SK-N-SH (cell line): Measurements from ENCODE around the gene TMEM89. TPM values are rescaled to one million over a fixed set of nuclear protein-coding genes. Genes with fewer than 3 reads are reported as not detected.
A peak's percentile ranks its signal among the peaks of the same experiment; 100 is the strongest.

Experiments used
- CTCF ChIA-PET: fragments of 300-600, 350-600 bp; formaldehyde crosslinking; extraction: SDS; loops from one replicate; lab custom pipeline; 2021; lab: Yijun Ruan, JAX
- POLR2A ChIA-PET: fragments of 350-600 bp; sonication (Branson Sonifier 250); formaldehyde crosslinking; extraction: SDS; loops from one replicate; lab custom pipeline; 2020; ENCODE audit warnings: antibody characterized with exemption, inconsistent platforms; lab: Yijun Ruan, JAX
- DNase-seq: peaks from one replicate; pipeline ENCODE4 v3.0.0; 2012
- H2AFZ ChIP-seq: fragments of 200-600 bp; sonication (generic); 2 replicates; pipeline ENCODE4 v1.8.1; 2016; ENCODE audit warnings: antibody characterized with exemption, mild to moderate bottlenecking, low read depth
- H3F3A ChIP-seq: fragments of 200-600 bp; sonication (generic); replicated peaks from 2 replicates; pipeline ENCODE3; 2016; ENCODE audit warnings: antibody characterized with exemption, mild to moderate bottlenecking; ENCODE audit not compliant: insufficient read depth
- H3K27ac ChIP-seq, 2 experiments: fragments of 200-500 bp in 1 of 2; fragments of 200-600 bp in 1 of 2; sonication (Bioruptor generic) in 1 of 2; sonication (generic), shearing (Covaris generic) in 1 of 2; 2 replicates each; pipeline versions ENCODE4 v1.5.1 to v1.6.1; 2014 to 2016; ENCODE audit warnings: low read depth in 2 of 2, inconsistent platforms in 1 of 2, low read length in 1 of 2, mild to moderate bottlenecking in 1 of 2, mixed read lengths in 1 of 2
- H3K27me3 ChIP-seq: fragments of 200-600 bp; sonication (generic), shearing (Covaris generic); 2 replicates; pipeline ENCODE4 v1.6.1; 2016; ENCODE audit warnings: mixed run types; ENCODE audit not compliant: insufficient read depth
- H3K36me3 ChIP-seq, 2 experiments: fragments of 200-500 bp in 1 of 2; fragments of 200-600 bp in 1 of 2; sonication (Bioruptor generic) in 1 of 2; sonication (generic) in 1 of 2; replicated peaks in 1 of 2; 2 replicates each; pipeline versions ENCODE3 to v1.5.1; 2014 to 2016; ENCODE audit warnings: low read length in 1 of 2, mild to moderate bottlenecking in 1 of 2; ENCODE audit not compliant: insufficient read depth in 2 of 2, control insufficient read depth in 1 of 2
- H3K4me1 ChIP-seq, 2 experiments: fragments of 200-500 bp in 1 of 2; fragments of 200-600 bp in 1 of 2; sonication (Bioruptor generic) in 1 of 2; sonication (generic), shearing (Covaris generic) in 1 of 2; 2 replicates each; pipeline versions ENCODE4 v1.5.1 to v1.6.1; 2014 to 2016; ENCODE audit warnings: low read depth in 1 of 2, low read length in 1 of 2, mixed run types in 1 of 2; ENCODE audit not compliant: insufficient read depth in 2 of 2, control insufficient read depth in 1 of 2
- H3K4me2 ChIP-seq: fragments of 200-600 bp; sonication (generic), shearing (Covaris generic); 2 replicates; pipeline ENCODE4 v1.6.1; 2017; ENCODE audit warnings: mixed run types
- H3K4me3 ChIP-seq, 2 experiments: fragments of 200-500 bp in 1 of 2; fragments of 200-600 bp in 1 of 2; sonication (Bioruptor generic) in 1 of 2; sonication (generic), shearing (Covaris generic) in 1 of 2; 2 replicates each; pipeline versions ENCODE4 v1.5.1 to v1.8.1; 2014 to 2016; ENCODE audit warnings: low read depth in 2 of 2, inconsistent platforms in 1 of 2, low read length in 1 of 2, mild to moderate bottlenecking in 1 of 2, mixed read lengths in 1 of 2, moderate library complexity in 1 of 2
- H3K79me2 ChIP-seq: fragments of 200-600 bp; sonication (generic); 2 replicates; pipeline ENCODE4 v1.8.1; 2017; ENCODE audit warnings: mild to moderate bottlenecking; ENCODE audit not compliant: insufficient read depth
- H3K9ac ChIP-seq: fragments of 200-600 bp; sonication (generic); 2 replicates; pipeline ENCODE4 v1.6.1; 2017; ENCODE audit warnings: mixed run types
- H3K9me2 ChIP-seq: fragments of 200-600 bp; sonication (generic); 2 replicates; pipeline ENCODE4 v1.6.1; 2017; ENCODE audit warnings: mixed run types
- H3K9me3 ChIP-seq: fragments of 200-600 bp; sonication (generic); 2 replicates; pipeline ENCODE4 v1.6.1; 2017; ENCODE audit warnings: mixed run types, mild to moderate bottlenecking, moderate library complexity
- H4K20me1 ChIP-seq: fragments of 200-600 bp; sonication (generic); 2 replicates; pipeline ENCODE4 v1.6.1; 2017; ENCODE audit warnings: mild to moderate bottlenecking, mixed run types; ENCODE audit not compliant: insufficient read depth
- CHD2 ChIP-seq: fragments of 150-350 bp; IDR thresholded peaks from 2 replicates; pipeline ENCODE4 v1.6.1; 2018; ENCODE audit warnings: low read length; ENCODE audit not compliant: partially characterized antibody
- CTCF ChIP-seq: fragments of 200-600 bp; sonication (generic); IDR thresholded peaks from 2 replicates; pipeline ENCODE4 v1.6.1; 2017; ENCODE audit warnings: antibody characterized with exemption, mild to moderate bottlenecking, moderate library complexity
- EP300 ChIP-seq, 2 experiments: IDR thresholded peaks; 2 replicates each; pipeline versions ENCODE4 v1.4.0 to v1.6.1; 2012; ENCODE audit warnings: borderline replicate concordance in 1 of 2, low read depth in 1 of 2, low read length in 1 of 2
- FOSL2 ChIP-seq: IDR thresholded peaks from 2 replicates; pipeline ENCODE4 v1.4.0; 2012; ENCODE audit warnings: low read depth, mild to moderate bottlenecking, moderate library complexity, borderline replicate concordance
- FOXM1 ChIP-seq: IDR thresholded peaks from 2 replicates; pipeline ENCODE4 v1.4.0; 2012; ENCODE audit warnings: low read depth, mild to moderate bottlenecking
- GABPA ChIP-seq: IDR thresholded peaks from 2 replicates; pipeline ENCODE4 v1.4.0; 2012; ENCODE audit warnings: low read depth, mild to moderate bottlenecking
- JUND ChIP-seq: IDR thresholded peaks from 2 replicates; pipeline ENCODE4 v1.4.0; 2012
- MEF2A ChIP-seq: IDR thresholded peaks from 2 replicates; pipeline ENCODE4 v1.4.0; 2012; ENCODE audit warnings: low read depth, borderline replicate concordance
- PBX3 ChIP-seq: IDR thresholded peaks from 2 replicates; pipeline ENCODE4; 2012
- RCOR1 ChIP-seq: fragments of 150-350 bp; IDR thresholded peaks from 2 replicates; pipeline ENCODE4 v1.6.1; 2017; ENCODE audit warnings: antibody characterized with exemption, low read length
- SIN3A ChIP-seq: IDR thresholded peaks from 2 replicates; pipeline ENCODE4 v1.6.1; 2012; ENCODE audit warnings: low read depth, mild to moderate bottlenecking, low read length, moderate library complexity, borderline replicate concordance
- TAF1 ChIP-seq: IDR thresholded peaks from 2 replicates; pipeline ENCODE4 v1.6.1; 2012; ENCODE audit warnings: low read depth, mild to moderate bottlenecking, low read length, moderate library complexity, borderline replicate concordance
- YY1 ChIP-seq: IDR thresholded peaks from 2 replicates; pipeline ENCODE4 v1.4.0; 2012; ENCODE audit warnings: low read depth, mild to moderate bottlenecking
- WGBS: methylation state at CpG from one replicate; pipeline ENCODE4 v1.1.6; 2017; ENCODE audit warnings: low lambda C conversion rate; 5-methylcytosine and 5-hydroxymethylcytosine counted together
- polyA plus RNA-seq, 3 experiments: library from polyadenylated mRNA; depleted of rRNA; stranded (reverse); fragments of >200 nt; gene quantifications; 2 replicates each; pipeline ENCODE4 v1.2.3, GENCODE V29; 2012
- TF ChIP-seq, protein P1 (sequence below): IDR thresholded peaks from 2 replicates; pipeline ENCODE4 v1.4.0; 2012; ENCODE audit warnings: low read depth, borderline replicate concordance
- TF ChIP-seq, protein P2 (sequence below): IDR thresholded peaks from 2 replicates; pipeline ENCODE4 v1.4.0; 2012; ENCODE audit warnings: low read depth, borderline replicate concordance

Gene TMEM89
- polyA plus RNA-seq, 1 of the 3 experiments (the other 2 are of a cell fraction), result not detected

DNA sequence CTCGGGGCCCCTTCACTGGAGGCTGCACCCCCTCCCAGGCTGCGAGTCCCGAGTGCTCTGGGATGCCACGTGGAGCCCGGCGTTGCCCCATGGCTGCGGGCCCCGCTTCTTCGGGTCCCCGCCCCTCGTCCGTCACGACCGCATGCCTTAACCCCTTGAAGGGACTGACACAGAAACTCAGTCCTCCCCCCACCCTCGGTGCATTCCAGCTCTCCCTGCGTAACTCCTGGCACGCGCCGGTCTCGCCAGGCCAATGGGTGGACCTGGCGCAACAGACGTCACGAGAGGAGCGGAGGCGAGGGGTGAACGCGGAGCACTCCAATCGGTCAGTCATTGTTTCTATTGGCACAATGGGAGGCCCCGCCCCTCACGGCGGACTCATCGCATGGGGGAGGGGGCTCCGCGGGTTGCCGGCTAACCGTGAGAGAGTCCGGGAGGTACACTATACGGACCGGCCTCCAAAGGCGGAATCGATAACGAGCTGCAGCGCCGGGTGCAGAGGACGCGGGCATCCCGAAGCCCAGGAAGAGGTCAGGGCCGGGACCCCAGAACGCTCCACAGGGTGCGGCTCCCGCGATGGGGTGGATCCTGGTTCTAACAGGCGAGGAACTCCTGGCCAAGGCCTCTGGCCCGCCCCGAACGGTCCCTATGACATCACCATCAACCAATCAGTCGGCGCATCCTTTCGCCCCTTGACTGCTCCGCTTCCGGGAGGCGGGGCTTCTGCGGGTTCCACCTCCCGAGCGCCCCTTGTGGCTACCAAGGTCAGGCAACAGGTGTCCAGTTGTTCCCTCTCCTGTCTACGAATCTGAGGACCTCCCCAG lies 42.1 kb upstream of the TMEM89 start (continued):
- TF ChIP-seq CTCF (peak; percentile 86), EP300 (IDR thresholded peaks at IDR 0.05; ENCODE audit: borderline replicate concordance in 1 of 2, low read depth in 1 of 2, low read length in 1 of 2) (no peak), PBX3 (peak; percentile 61), CHD2 (peak; percentile 82), FOSL2 (peak; percentile 18; the same call in 1 of the 2 replicates), GABPA (peak; percentile 63), SIN3A (peak; percentile 89; the same call in 1 of the 2 replicates)
- TF ChIP-seq, protein P1, sequence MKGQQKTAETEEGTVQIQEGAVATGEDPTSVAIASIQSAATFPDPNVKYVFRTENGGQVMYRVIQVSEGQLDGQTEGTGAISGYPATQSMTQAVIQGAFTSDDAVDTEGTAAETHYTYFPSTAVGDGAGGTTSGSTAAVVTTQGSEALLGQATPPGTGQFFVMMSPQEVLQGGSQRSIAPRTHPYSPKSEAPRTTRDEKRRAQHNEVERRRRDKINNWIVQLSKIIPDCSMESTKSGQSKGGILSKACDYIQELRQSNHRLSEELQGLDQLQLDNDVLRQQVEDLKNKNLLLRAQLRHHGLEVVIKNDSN, result peak; percentile 56

DNA sequence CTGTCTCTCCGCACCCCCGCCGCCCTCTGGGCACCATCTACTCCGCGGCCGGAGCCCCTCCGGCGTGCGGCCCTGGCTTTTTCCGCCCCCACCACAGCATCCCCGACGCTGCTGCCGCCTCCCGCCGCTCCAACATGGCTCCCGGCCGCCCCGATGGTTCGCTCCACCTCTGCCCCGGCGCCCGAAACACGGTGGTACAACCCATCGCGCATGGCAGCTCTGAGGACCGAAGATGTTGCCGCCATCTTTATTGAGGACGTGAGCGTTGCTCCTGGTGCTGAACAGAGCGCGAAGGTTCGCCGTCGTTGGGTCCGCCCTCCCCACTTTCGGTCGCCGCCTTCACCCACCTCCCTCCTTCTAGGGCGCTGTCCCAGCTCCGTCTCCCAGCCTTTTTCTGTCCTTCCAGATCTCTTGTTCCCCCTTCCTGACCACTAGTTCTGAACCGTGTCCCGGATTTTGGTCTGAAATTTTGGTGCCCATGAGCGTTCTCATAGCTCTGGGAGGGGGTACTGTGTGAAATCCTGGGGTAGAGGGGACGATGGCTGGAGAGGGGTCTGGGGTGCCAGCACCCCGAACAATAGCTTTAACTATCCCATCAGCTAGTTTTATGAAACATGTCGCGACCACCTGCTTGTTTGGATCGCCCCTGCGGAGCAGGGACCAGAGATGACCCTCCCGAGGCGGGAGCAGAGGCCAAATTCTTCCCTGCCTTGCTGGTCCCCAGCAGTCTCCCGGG lies 41.4 kb upstream of the TMEM89 start, which contains the start of gene CELSR3:
Gene CELSR3, minus strand, starts transcription at position 134 of the 736 bp plus-strand sequence. CDS start 252 bp downstream, outside the sequence.
- Histone ChIP-seq H2AFZ (peak within 1 kb of the TSS; percentile 56; the same call in 1 of the 2 replicates), H3K4me3 (peak within 1 kb of the TSS; percentile 61 to 77), H3K4me1 (peaks cover 4 to 21% of the 10 kb centered on the region in 2 experiments; a peak in 2 of 4 replicates), H3F3A (peaks cover 12% of the 10 kb centered on the region), H4K20me1 (peaks cover 9% of the 10 kb centered on the region; the same call in 1 of the 2 replicates), H3K9me3 (no peaks in the 10 kb centered on the region), H3K27me3 (no peaks in the 10 kb centered on the region), H3K9me2 (no peaks in the 10 kb centered on the region), H3K27ac (peak within 1 kb of the TSS; percentile 96 to 99), H3K36me3 (peaks cover 15 to 33% of the 10 kb centered on the region in 2 experiments), H3K9ac (peak within 1 kb of the TSS; percentile 97), H3K4me2 (peak within 1 kb of the TSS; percentile 98), H3K79me2 (peaks cover 28% of the 10 kb centered on the region)
- ChIA-PET POLR2A (interaction anchor here (0.7 to 2.1 kb wide), 14 partner anchors 11 to 344 kb away, joined by 3 to 15 read pairs (median 4); partner anchors contain the start of genes IP6K2, SLC26A6, UQCRC1 and WDR6), CTCF (interaction anchor here (0.8 to 4.5 kb wide), 14 partner anchors 11 to 335 kb away, joined by 3 to 33 read pairs (median 5); partner anchors contain the start of genes ARIH2, ATRIP, NCKIPSD and SLC26A6)
- under 1% methylated on average over 32 of the region's 52 CpGs for WGBS
- DNase-seq, result peak; percentile 92
- peak; percentile 96 for TF ChIP-seq YY1
- TF ChIP-seq, protein P2, sequence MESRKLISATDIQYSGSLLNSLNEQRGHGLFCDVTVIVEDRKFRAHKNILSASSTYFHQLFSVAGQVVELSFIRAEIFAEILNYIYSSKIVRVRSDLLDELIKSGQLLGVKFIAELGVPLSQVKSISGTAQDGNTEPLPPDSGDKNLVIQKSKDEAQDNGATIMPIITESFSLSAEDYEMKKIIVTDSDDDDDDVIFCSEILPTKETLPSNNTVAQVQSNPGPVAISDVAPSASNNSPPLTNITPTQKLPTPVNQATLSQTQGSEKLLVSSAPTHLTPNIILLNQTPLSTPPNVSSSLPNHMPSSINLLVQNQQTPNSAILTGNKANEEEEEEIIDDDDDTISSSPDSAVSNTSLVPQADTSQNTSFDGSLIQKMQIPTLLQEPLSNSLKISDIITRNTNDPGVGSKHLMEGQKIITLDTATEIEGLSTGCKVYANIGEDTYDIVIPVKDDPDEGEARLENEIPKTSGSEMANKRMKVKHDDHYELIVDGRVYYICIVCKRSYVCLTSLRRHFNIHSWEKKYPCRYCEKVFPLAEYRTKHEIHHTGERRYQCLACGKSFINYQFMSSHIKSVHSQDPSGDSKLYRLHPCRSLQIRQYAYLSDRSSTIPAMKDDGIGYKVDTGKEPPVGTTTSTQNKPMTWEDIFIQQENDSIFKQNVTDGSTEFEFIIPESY, result no peak
- TF ChIP-seq CTCF, result no peak
- TF ChIP-seq TAF1, result peak; percentile 58; the same call in 1 of the 2 replicates
- TF ChIP-seq, protein P1, result no peak
- no peak for TF ChIP-seq RCOR1
- TF ChIP-seq PBX3, result no peak
- TF ChIP-seq MEF2A, result no peak
- no peak; the same call in 1 of the 2 replicates for TF ChIP-seq JUND
- TF ChIP-seq FOXM1, result no peak
